Pancreas (tissue), 10 donors: ENCODE data around the gene IL13RA2. TPM values are rescaled to one million over a fixed set of nuclear protein-coding genes. Genes with fewer than 3 reads are reported as not detected.

Experiments used
- ATAC-seq, 4 donors: fragments of 200-7000 bp; cut with Tn5 transposase; one replicate each; pipeline versions ENCODE4 v1.8.0 to v1.9.1; 2020; ENCODE audit warnings: mild to moderate bottlenecking in 4 of 4, moderate library complexity in 4 of 4
- DNase-seq, 6 donors: peaks; one replicate each; pipeline ENCODE4 v3.0.0-alpha.2; 2020
- FAIRE-seq: peaks from 2 replicates; lab custom pipeline; 2012; peaks lifted over from hg19 to GRCh38; lab: Jason Lieb, UNC
- H3K27ac ChIP-seq, 4 donors: fragments of 200-600 bp; sonication (generic); 1 replicate in 3 of 4; 2 replicates in 1 of 4; pipeline versions ENCODE4 v1.5.0 to v1.8.0; 2020
- H3K27me3 ChIP-seq, 4 donors: fragments of 200-600 bp; one replicate each; pipeline ENCODE4 v1.8.0; 2021
- H3K36me3 ChIP-seq, 3 donors: fragments of 200-600 bp; sonication (generic) in 1 of 3; one replicate each; pipeline versions ENCODE4 v1.5.0 to v1.8.0; 2020 to 2021
- H3K4me1 ChIP-seq, 3 donors: fragments of 200-600 bp; one replicate each; pipeline ENCODE4 v1.8.0; 2021
- H3K4me3 ChIP-seq, 4 donors: fragments of 200-600 bp; sonication (generic) in 2 of 4; one replicate each; pipeline versions ENCODE4 v1.5.0 to v1.8.0; 2020 to 2021
- H3K9me3 ChIP-seq, 4 donors: fragments of 200-600 bp; one replicate each; pipeline ENCODE4 v1.8.0; 2021
- WGBS, 2 donors: extraction: QIAGEN DNeasy Blood & Tissue Kit; methylation state at CpG; one replicate each; pipeline ENCODE4 v1.1.7; 2013; 5-methylcytosine and 5-hydroxymethylcytosine counted together
- intact Hi-C, 3 donors: fragments of 100-400 bp; cut with DNase I; formaldehyde crosslinking; loops; one replicate each; pipeline versions ENCODE4 v1.11.1 to v1.14.2; 2022
- polyA plus RNA-seq, 2 donors: library from polyadenylated mRNA; stranded (reverse); fragments of 200-250 nt; gene quantifications; one replicate each; pipeline ENCODE4 v1.2.3, GENCODE V29; 2013
- total RNA-seq, 6 donors: library from RNA; stranded (reverse); fragmentation: NEBNext Ultra II Directional in 4 of 6; extraction: Animal tissue kit (Norgen Biotek cat#: 25700) in 4 of 6; gene quantifications; one replicate each; pipeline versions ENCODE4 v1.2.1 to v1.2.4, GENCODE V29; 2021 to 2023
- TF ChIP-seq, protein P1 (sequence below), 4 donors: fragments of 200-600 bp; sonication (generic) in 3 of 4; IDR thresholded peaks; one replicate each; pipeline versions ENCODE4 v1.5.0 to v1.8.0; 2021; ENCODE audit warnings: antibody characterized with exemption in 4 of 4
- donor health status: healthy with polysubstance abuse.
- donor health status: DM: no; HTN: no; CAD: no; lungs with moderate emphysema.
- donor health status: DM: no; HTN: no; CAD: no.
- donor health status: control.
- donor health status: control.
- donor health status: Bipolar disorder and iron deficiency.
- donor health status: DM: yes; HTN: yes; CAD: no.
- donor health status: DM: no; HTN: no; CAD: no.
- donor health status: DM: no; HTN: no; CAD: no.
- donor health status: DM: yes; HTN: yes; CAD: no.

IL13RA2 gene
- total and polyA plus RNA-seq, 8 donors = 0.09 to 0.28 TPM; not detected in 6

DNA sequence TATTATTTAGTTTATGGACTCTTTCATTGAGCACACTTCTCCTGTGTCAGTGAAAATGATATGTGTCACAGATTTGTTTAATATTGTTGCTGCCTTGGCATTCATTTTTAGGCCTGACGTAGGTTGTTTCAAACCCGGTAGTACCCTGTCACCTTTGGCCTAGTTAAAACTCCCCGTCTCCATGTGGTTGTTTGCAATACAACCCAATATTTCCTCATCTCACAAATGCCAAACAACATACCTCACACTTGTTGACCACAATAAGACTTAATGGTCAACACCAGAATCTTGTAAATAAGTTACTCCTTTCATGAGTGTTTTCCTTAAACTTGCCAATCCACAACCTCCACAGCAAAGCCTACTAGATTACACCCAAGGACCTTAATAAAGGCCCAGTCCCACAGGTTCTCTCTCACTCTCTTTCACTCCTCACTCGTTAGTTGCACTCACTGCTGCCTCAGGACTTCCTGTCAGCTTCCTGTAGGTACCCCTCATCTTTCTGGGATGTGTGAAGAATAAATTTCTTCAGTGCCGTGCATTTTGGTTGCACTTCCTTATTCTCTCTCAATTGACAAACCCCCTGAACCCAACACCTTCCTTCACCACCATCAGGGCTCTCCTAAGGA lies 31.3 kb downstream of the IL13RA2 start:
- intact Hi-C loops = no loop called here
- TF ChIP-seq, protein P1, sequence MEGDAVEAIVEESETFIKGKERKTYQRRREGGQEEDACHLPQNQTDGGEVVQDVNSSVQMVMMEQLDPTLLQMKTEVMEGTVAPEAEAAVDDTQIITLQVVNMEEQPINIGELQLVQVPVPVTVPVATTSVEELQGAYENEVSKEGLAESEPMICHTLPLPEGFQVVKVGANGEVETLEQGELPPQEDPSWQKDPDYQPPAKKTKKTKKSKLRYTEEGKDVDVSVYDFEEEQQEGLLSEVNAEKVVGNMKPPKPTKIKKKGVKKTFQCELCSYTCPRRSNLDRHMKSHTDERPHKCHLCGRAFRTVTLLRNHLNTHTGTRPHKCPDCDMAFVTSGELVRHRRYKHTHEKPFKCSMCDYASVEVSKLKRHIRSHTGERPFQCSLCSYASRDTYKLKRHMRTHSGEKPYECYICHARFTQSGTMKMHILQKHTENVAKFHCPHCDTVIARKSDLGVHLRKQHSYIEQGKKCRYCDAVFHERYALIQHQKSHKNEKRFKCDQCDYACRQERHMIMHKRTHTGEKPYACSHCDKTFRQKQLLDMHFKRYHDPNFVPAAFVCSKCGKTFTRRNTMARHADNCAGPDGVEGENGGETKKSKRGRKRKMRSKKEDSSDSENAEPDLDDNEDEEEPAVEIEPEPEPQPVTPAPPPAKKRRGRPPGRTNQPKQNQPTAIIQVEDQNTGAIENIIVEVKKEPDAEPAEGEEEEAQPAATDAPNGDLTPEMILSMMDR (IDR thresholded peaks at IDR 0.05) = no peak
- 47 to 74% methylated on average over 5 of the region's 5 CpGs for WGBS, 2 donors
- Histone ChIP-seq H3K9me3 (no peaks in the 10 kb centered on the region), H3K36me3 (no peaks in the 10 kb centered on the region), H3K4me3 (no peak overlapping the region), H3K4me1 (no peaks in the 10 kb centered on the region), H3K27ac (no peak overlapping the region), H3K27me3 (peaks cover 0 to 11% (median 0%) of the 10 kb centered on the region in 4 donors)
- ATAC-seq (no peak), DNase-seq (no peak), FAIRE-seq (no peak)

DNA sequence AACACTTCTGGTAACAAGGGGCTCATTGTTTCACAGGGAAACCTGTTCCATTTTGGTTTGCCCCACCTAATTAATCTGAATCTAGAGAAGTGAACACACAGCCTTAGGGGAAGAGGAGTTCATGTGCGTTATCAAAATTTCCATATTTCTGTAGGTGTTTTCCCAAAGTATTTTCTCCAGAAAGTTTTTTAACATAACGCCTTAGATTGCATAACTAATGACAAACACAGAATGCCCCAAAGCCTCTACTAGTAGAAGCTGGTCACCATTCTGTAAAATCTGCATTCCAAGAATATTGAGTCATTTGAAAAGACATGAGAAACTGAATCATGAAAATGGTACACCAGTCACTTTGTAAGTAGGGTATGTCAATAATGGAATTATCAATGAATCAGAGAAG lies 41.1 kb downstream of the IL13RA2 start:
- H3K27ac ChIP-seq = no peak overlapping the region
- ATAC-seq = no peak
- no peaks in the 10 kb centered on the region for H3K36me3 ChIP-seq
- H3K4me3 ChIP-seq = no peak overlapping the region
- 38 to 60% methylated on average over 2 of the region's 2 CpGs for WGBS, 2 donors
- no peaks in the 10 kb centered on the region for H3K4me1 ChIP-seq
- TF ChIP-seq, protein P1 (IDR thresholded peaks at IDR 0.05) = no peak
- FAIRE-seq = no peak
- no peaks in the 10 kb centered on the region for H3K9me3 ChIP-seq
- no peak for DNase-seq
- peaks cover 0 to 4% (median 0%) of the 10 kb centered on the region in 4 donors for H3K27me3 ChIP-seq
- intact Hi-C loops = no loop called here

DNA sequence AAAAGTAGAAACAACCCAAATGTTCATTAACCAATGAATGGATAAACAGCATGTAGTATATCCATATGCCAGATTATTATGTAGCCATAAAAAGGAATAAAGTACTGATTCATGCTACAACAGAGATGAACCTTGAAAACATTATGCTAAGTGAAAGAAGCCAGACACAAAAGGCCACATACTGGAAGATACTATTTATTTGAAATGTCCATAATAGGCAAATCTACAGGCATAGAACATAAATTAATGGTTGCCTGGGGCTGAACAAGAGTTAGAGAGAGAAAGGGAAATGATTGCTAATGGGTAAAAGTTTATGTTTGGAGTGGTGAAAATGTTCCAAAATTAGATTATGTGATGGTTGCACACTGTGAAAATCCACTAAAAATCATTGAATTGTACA lies 44.4 kb downstream of the IL13RA2 start:
- no peak for ATAC-seq

DNA sequence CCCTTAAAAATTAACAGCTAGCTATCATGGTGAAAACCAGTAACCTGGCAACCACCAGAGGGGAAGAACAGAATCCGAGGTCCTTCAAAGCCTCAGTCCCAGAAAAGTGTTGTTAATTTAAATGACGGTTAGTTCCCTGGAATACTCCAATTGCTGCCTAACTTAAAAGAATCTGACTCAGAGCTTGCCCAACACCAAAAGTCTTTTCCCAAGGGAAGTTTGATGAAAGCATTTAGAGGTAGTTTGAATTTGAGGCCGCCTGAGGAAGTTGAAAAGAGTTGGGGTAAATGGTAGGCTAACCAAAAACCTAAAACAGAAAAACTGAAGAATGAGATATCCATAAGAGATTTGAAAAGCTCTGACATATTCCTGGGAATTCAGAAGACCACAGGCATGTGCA lies 46.6 kb downstream of the IL13RA2 start:
- no peak for ATAC-seq
- WGBS, 2 donors = 48 to 55% methylated on average over 3 of the region's 3 CpGs
- no peak overlapping the region for H3K4me3 ChIP-seq
- TF ChIP-seq, protein P1 (IDR thresholded peaks at IDR 0.05) = no peak
- H3K27me3 ChIP-seq = peaks cover 0 to 11% (median 7%) of the 10 kb centered on the region in 4 donors
- no peaks in the 10 kb centered on the region for H3K36me3 ChIP-seq
- no peak for FAIRE-seq
- H3K9me3 ChIP-seq = no peaks in the 10 kb centered on the region
- no peak for DNase-seq
- no peaks in the 10 kb centered on the region for H3K4me1 ChIP-seq
- intact Hi-C loops = no loop called here
- no peak overlapping the region for H3K27ac ChIP-seq

More for the DNA sequence above, 44.4 kb downstream of the IL13RA2 start:
- Histone ChIP-seq H3K36me3 (no peaks in the 10 kb centered on the region), H3K4me1 (no peaks in the 10 kb centered on the region), H3K27me3 (peaks cover 0 to 11% (median 4%) of the 10 kb centered on the region in 4 donors), H3K9me3 (no peaks in the 10 kb centered on the region), H3K27ac (no peak overlapping the region), H3K4me3 (no peak overlapping the region)
- intact Hi-C loops = no loop called here
- DNase-seq = no peak
- FAIRE-seq = no peak
- TF ChIP-seq, protein P1 (IDR thresholded peaks at IDR 0.05) = no peak

DNA sequence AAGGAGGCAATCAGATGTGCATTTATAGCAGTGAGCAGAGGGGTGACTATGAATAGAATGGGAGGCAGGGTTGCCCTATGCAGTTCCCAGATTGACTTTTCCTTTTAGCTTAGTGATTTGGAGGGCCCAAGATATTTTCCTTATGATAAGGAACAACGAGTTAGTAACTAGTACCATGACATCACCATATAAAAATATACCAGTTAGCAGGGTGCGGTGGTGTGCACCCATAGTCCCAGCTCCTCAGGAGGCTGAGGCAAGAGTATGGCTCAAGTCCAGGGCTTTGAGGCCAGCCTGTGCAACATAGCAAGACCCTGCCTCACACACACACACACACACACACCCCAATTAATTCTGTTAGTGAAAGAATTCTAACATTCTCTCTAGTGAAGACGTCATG lies 53.0 kb downstream of the IL13RA2 start:
- no peak for FAIRE-seq
- Histone ChIP-seq H3K4me3 (no peak overlapping the region), H3K36me3 (no peaks in the 10 kb centered on the region), H3K4me1 (no peaks in the 10 kb centered on the region), H3K9me3 (peaks cover 0 to 5% (median 0%) of the 10 kb centered on the region in 4 donors), H3K27me3 (peaks cover 0 to 27% (median 8%) of the 10 kb centered on the region in 4 donors), H3K27ac (no peak overlapping the region)
- ATAC-seq = no peak
- TF ChIP-seq, protein P1 (IDR thresholded peaks at IDR 0.05) = no peak
- WGBS, 2 donors = 48% methylated on average over 3 of the region's 3 CpGs
- no peak for DNase-seq
- intact Hi-C loops = no loop called here
